HepG2 (cell line): ENCODE measurements around the gene CSKMT. TPM values are rescaled to one million over a fixed set of nuclear protein-coding genes. Genes with fewer than 3 reads are reported as not detected.

Source experiments
- BATF2 ChIP-seq: sonication (generic); formaldehyde crosslinking; IDR thresholded peaks from 2 replicates; pipeline ENCODE4 v1.8.0; 2022; ENCODE audit warnings: mild to moderate bottlenecking, missing genetic modification reagents, moderate library complexity
- E2F1 ChIP-seq: sonication (generic); formaldehyde crosslinking; IDR thresholded peaks from 2 replicates; pipeline ENCODE4 v1.5.0; 2020; ENCODE audit warnings: missing genetic modification reagents
- FOXM1 ChIP-seq: sonication (generic); formaldehyde crosslinking; IDR thresholded peaks from 2 replicates; pipeline ENCODE4 v1.5.0; 2020; ENCODE audit warnings: missing genetic modification reagents
- HCFC1 ChIP-seq: fragments of 150-350 bp; IDR thresholded peaks from 2 replicates; pipeline ENCODE4 v1.6.1; 2014; ENCODE audit warnings: low read depth, low read length
- KLF16 ChIP-seq, 2 experiments: sonication (generic) in 1 of 2; formaldehyde crosslinking in 1 of 2; IDR thresholded peaks; 2 replicates each; pipeline versions ENCODE4 v1.6.1 to v1.8.0; 2016 to 2023; ENCODE audit warnings: missing genetic modification reagents in 2 of 2, missing compliant biosample characterization in 1 of 2
- MEF2D ChIP-seq: sonication (generic); formaldehyde crosslinking; IDR thresholded peaks from 2 replicates; pipeline ENCODE4 v1.5.1; 2020; ENCODE audit warnings: mild to moderate bottlenecking, missing genetic modification reagents
- MIER2 ChIP-seq: IDR thresholded peaks from 2 replicates; pipeline ENCODE4 v1.6.1; 2016; ENCODE audit warnings: missing biosample characterization, missing genetic modification reagents
- TOE1 ChIP-seq: sonication (generic); formaldehyde crosslinking; IDR thresholded peaks from 2 replicates; pipeline ENCODE4 v1.4.0; 2020; ENCODE audit warnings: mild to moderate bottlenecking, missing genetic modification reagents
- ZFP1 ChIP-seq: IDR thresholded peaks from 2 replicates; pipeline ENCODE4 v1.6.1; 2016
- ZNF558 ChIP-seq: sonication (generic); formaldehyde crosslinking; IDR thresholded peaks from 2 replicates; pipeline ENCODE4 v1.9.0; 2022; ENCODE audit warnings: mild to moderate bottlenecking, missing genetic modification reagents, borderline replicate concordance
- ZNF704 ChIP-seq: sonication (generic); formaldehyde crosslinking; IDR thresholded peaks from 2 replicates; pipeline ENCODE4 v1.8.1; 2023; ENCODE audit warnings: mild to moderate bottlenecking, inconsistent platforms, moderate library complexity, missing genetic modification reagents, borderline replicate concordance
- ZNF746 ChIP-seq: sonication (generic); formaldehyde crosslinking; IDR thresholded peaks from 2 replicates; pipeline ENCODE4 v1.8.0; 2022; ENCODE audit warnings: mild to moderate bottlenecking, missing genetic modification reagents
- ZNF747 ChIP-seq: sonication (generic); formaldehyde crosslinking; IDR thresholded peaks from 2 replicates; pipeline ENCODE4 v1.8.1; 2023; ENCODE audit warnings: missing genetic modification reagents, mild to moderate bottlenecking, borderline replicate concordance
- ZNF776 ChIP-seq: sonication (generic); formaldehyde crosslinking; IDR thresholded peaks from 2 replicates; pipeline ENCODE4 v1.4.0; 2020; ENCODE audit warnings: mild to moderate bottlenecking, missing genetic modification reagents
- ZNF777 ChIP-seq: sonication (generic); formaldehyde crosslinking; IDR thresholded peaks from 2 replicates; pipeline ENCODE4 v1.4.0; 2020; ENCODE audit warnings: missing genetic modification reagents
- ZSCAN22 ChIP-seq: sonication (generic); formaldehyde crosslinking; IDR thresholded peaks from 2 replicates; pipeline ENCODE4 v1.4.0; 2020; ENCODE audit warnings: mild to moderate bottlenecking, missing genetic modification reagents
- ZZZ3 ChIP-seq: sonication (generic); formaldehyde crosslinking; IDR thresholded peaks from 2 replicates; pipeline ENCODE4 v1.4.0; 2020; ENCODE audit warnings: missing genetic modification reagents, mild to moderate bottlenecking, borderline replicate concordance
- polyA plus RNA-seq, 8 experiments: library from polyadenylated mRNA; depleted of rRNA in 3 of 8; stranded (reverse) in 7 of 8; unstranded in 1 of 8; fragments of >200 nt; fragmentation: Illumina TruSeq in 4 of 8; extraction: Trizol in 4 of 8; gene quantifications; 2 replicates each; pipeline versions ENCODE4 v1.2.1 to v1.2.3, GENCODE V29; 2011 to 2016; ENCODE audit warnings: low read depth in 4 of 8, missing spikeins in 1 of 8, mixed read lengths in 1 of 8; ENCODE audit not compliant: insufficient read depth in 1 of 8
- total RNA-seq, 5 experiments: library from RNA; depleted of rRNA; stranded (reverse); fragments of >200 nt; fragmentation: Illumina TruSeq; extraction: Trizol; gene quantifications; 2 replicates each; pipeline ENCODE4 v1.2.3, GENCODE V29; 2016; ENCODE audit warnings: low read depth in 1 of 5

The CSKMT gene
- total and polyA plus RNA-seq, 2 of the 13 experiments (the other 11 are each of a cell fraction or from before 2014, with no cell fraction given) = 7.6 to 31.8 TPM

- TF ChIP-seq ZNF558 (CRISPR knock-in tag) = peak; percentile 93; the same call in 1 of the 2 replicates
- no peak for TF ChIP-seq ZNF746 (CRISPR knock-in tag)
- TF ChIP-seq HCFC1 = peak; percentile 26; the same call in 1 of the 2 replicates
- peak; percentile 24; the same call in 1 of the 2 replicates for TF ChIP-seq ZZZ3 (CRISPR knock-in tag)
- no peak for TF ChIP-seq MIER2
- TF ChIP-seq TOE1 (CRISPR knock-in tag) = peak; percentile 26; the same call in 1 of the 2 replicates
- 0 out of 2 replicates have a peak, but pooled peaks have one; percentile 22 for TF ChIP-seq BATF2
- peak; percentile 80 for TF ChIP-seq ZNF747 (CRISPR knock-in tag)
- no peak for TF ChIP-seq FOXM1 (CRISPR knock-in tag)
- no peak for TF ChIP-seq MEF2D (CRISPR knock-in tag)
- TF ChIP-seq E2F1 = 0 out of 2 replicates have a peak, but pooled peaks have one; percentile 23
- TF ChIP-seq ZNF704 (CRISPR knock-in tag) = no peak
- peak; percentile 84 for TF ChIP-seq ZNF777 (CRISPR knock-in tag)
- peak in 1 of 2 experiments; percentile 56; a peak in 1 of 4 replicates for TF ChIP-seq KLF16 (CRISPR knock-in tag; IDR thresholded peaks at IDR 0.05)
- no peak for TF ChIP-seq ZSCAN22 (CRISPR knock-in tag)
- no peak for TF ChIP-seq ZFP1 (CRISPR knock-in tag)
- peak; percentile 73; the same call in 1 of the 2 replicates for TF ChIP-seq ZNF776
These were observed 6.7 kb downstream of the CSKMT start, which contains the start of the genes LBHD1 and UQCC3 (continued) for GRCh38 chr11:62671608-62672389.
